A549 (cell line): ENCODE data around the gene MYO18A. TPM values are rescaled to one million over a fixed set of nuclear protein-coding genes. Genes with fewer than 3 reads are reported as not detected.
"Not testable (repeated sequence)": the region's sequence is repeated elsewhere in the genome, so short reads cannot be mapped to it uniquely, and the experiment has no call there.

Experiments
- ATAC-seq, 2 experiments: fragments of 200-7000 bp in 1 of 2; fragments of >200 bp in 1 of 2; cut with Nextera tagmentation in 1 of 2; cut with Tn5 transposase in 1 of 2; 3 replicates each; pipeline versions ENCODE4 v1.8.0 to v1.9.1; 2018 to 2020; ENCODE audit warnings: mild to moderate bottlenecking in 1 of 2, moderate library complexity in 1 of 2
- CTCF ChIA-PET: fragments of 300-600 bp; sonication (Branson Sonifier 250); formaldehyde crosslinking; extraction: SDS; loops from one replicate; lab custom pipeline; 2021; ENCODE audit warnings: antibody characterized with exemption, inconsistent platforms; lab: Yijun Ruan, JAX
- POLR2A ChIA-PET: fragments of 350-600 bp; formaldehyde crosslinking; extraction: SDS; loops from one replicate; lab custom pipeline; 2021; ENCODE audit warnings: antibody characterized with exemption, inconsistent platforms; lab: Yijun Ruan, JAX
- DNase-seq, 2 experiments: peaks; one replicate each; pipeline versions ENCODE4 v3.0.0 to v3.0.0-alpha.2; 2011 to 2016; ENCODE audit warnings: low read depth in 1 of 2, low spot score in 1 of 2
- FAIRE-seq: peaks from 2 replicates; lab custom pipeline; 2011; peaks lifted over from hg19 to GRCh38; lab: Jason Lieb, UNC
- H3K27ac ChIP-seq, 2 experiments: fragments of >200 bp; sonication (Bioruptor Twin); formaldehyde crosslinking; 3 replicates each; pipeline ENCODE4 v1.5.1; 2016 to 2017
- H3K4me1 ChIP-seq: fragments of >200 bp; sonication (Bioruptor Twin); formaldehyde crosslinking; 3 replicates; pipeline ENCODE4 v1.6.1; 2016
- H3K4me2 ChIP-seq: fragments of >200 bp; sonication (Bioruptor Twin); formaldehyde crosslinking; 3 replicates; pipeline ENCODE4 v1.6.1; 2016
- H3K4me3 ChIP-seq: fragments of >200 bp; sonication (Bioruptor Twin); formaldehyde crosslinking; 3 replicates; pipeline ENCODE4 v1.5.1; 2016
- H3K9me3 ChIP-seq: fragments of >200 bp; sonication (Bioruptor Twin); formaldehyde crosslinking; 3 replicates; pipeline ENCODE4 v1.6.1; 2016
- CBX8 ChIP-seq: fragments of 200-600 bp; sonication (generic); IDR thresholded peaks from 2 replicates; pipeline ENCODE4 v1.6.1; 2016
- CHD2 ChIP-seq: fragments of 150-350 bp; IDR thresholded peaks from 2 replicates; pipeline ENCODE4 v1.6.1; 2014; ENCODE audit warnings: low read length; ENCODE audit not compliant: partially characterized antibody
- FOSB ChIP-seq: fragments of 250-450 bp; sonication (Bioruptor Pico); IDR thresholded peaks from 2 replicates; pipeline ENCODE4 v1.5.0; 2020; ENCODE audit warnings: mild to moderate bottlenecking, moderate library complexity
- FOSL2 ChIP-seq, 2 experiments: fragments of 450-650 bp in 1 of 2; fragments of >200 bp in 1 of 2; sonication (Bioruptor Twin) in 1 of 2; formaldehyde crosslinking; IDR thresholded peaks; 2 replicates each; pipeline versions ENCODE4 v1.5.0 to v1.6.1; 2016 to 2020; ENCODE audit warnings: mild to moderate bottlenecking in 1 of 2, moderate library complexity in 1 of 2
- GATA3 ChIP-seq: IDR thresholded peaks from 2 replicates; pipeline ENCODE4 v1.6.1; 2012; ENCODE audit warnings: borderline replicate concordance
- HOXB13 ChIP-seq: fragments of 250-450 bp; sonication (Bioruptor Pico); IDR thresholded peaks from 2 replicates; pipeline ENCODE4 v1.5.0; 2020; ENCODE audit warnings: low read depth, mild to moderate bottlenecking, moderate library complexity
- JUN ChIP-seq, 2 experiments: fragments of >200 bp; sonication (Bioruptor Twin); formaldehyde crosslinking; IDR thresholded peaks; 2 replicates in 1 of 2; 3 replicates in 1 of 2; pipeline ENCODE4 v1.6.1; 2016 to 2017
- JUNB ChIP-seq: fragments of >200 bp; sonication (Bioruptor Twin); formaldehyde crosslinking; IDR thresholded peaks from 2 replicates; pipeline ENCODE4 v1.6.1; 2016
- MAFK ChIP-seq: fragments of 450-650 bp; IDR thresholded peaks from 2 replicates; pipeline ENCODE4 v1.6.1; 2014; ENCODE audit not compliant: partially characterized antibody
- MYC ChIP-seq: IDR thresholded peaks from 2 replicates; pipeline ENCODE4 v1.6.1; 2012; ENCODE audit warnings: mild to moderate bottlenecking, inconsistent platforms, low read length, improper control_type of control experiment, borderline replicate concordance
- NFE2L2 ChIP-seq: fragments of 150-350 bp; conservative IDR thresholded peaks from 2 replicates; pipeline ENCODE4 v1.6.1; 2014; ENCODE audit warnings: low read length
- POLR2A ChIP-seq: IDR thresholded peaks from 2 replicates; pipeline ENCODE4 v1.6.1; 2012; ENCODE audit warnings: mild to moderate bottlenecking, low read length
- POLR2AphosphoS2 ChIP-seq: conservative IDR thresholded peaks from 2 replicates; pipeline ENCODE4 v1.6.1; 2012; ENCODE audit warnings: low read length, improper control_type of control experiment, inconsistent platforms
- RAD21 ChIP-seq, 2 experiments: fragments of >200 bp in 1 of 2; sonication (Bioruptor Twin) in 1 of 2; formaldehyde crosslinking in 1 of 2; IDR thresholded peaks in 1 of 2; conservative IDR thresholded peaks in 1 of 2; 2 replicates in 1 of 2; 3 replicates in 1 of 2; pipeline ENCODE4 v1.6.1; 2012 to 2018; ENCODE audit warnings: inconsistent platforms in 1 of 2
- RCOR1 ChIP-seq: fragments of 150-350 bp; IDR thresholded peaks from 2 replicates; pipeline ENCODE4 v1.6.1; 2014; ENCODE audit warnings: antibody characterized with exemption, low read length, low read depth
- SMC3 ChIP-seq: fragments of >200 bp; sonication (Bioruptor Twin); formaldehyde crosslinking; IDR thresholded peaks from 3 replicates; pipeline ENCODE4 v1.6.1; 2018; ENCODE audit warnings: inconsistent platforms
- SREBF2 ChIP-seq: fragments of 450-650 bp; IDR thresholded peaks from 2 replicates; pipeline ENCODE4 v1.6.1; 2014; ENCODE audit warnings: mild to moderate bottlenecking, moderate library complexity
- ZFP36 ChIP-seq: fragments of 450-650 bp; IDR thresholded peaks from 2 replicates; pipeline ENCODE4 v1.6.1; 2014; ENCODE audit warnings: borderline replicate concordance; ENCODE audit not compliant: partially characterized antibody
- ZSCAN20 ChIP-seq: fragments of 250-450 bp; sonication (Bioruptor Pico); IDR thresholded peaks from 2 replicates; pipeline ENCODE4 v1.8.0; 2022; ENCODE audit warnings: mild to moderate bottlenecking, moderate library complexity
- WGBS: methylation state at CpG from one replicate; pipeline ENCODE4 v1.1.6; 2017; ENCODE audit errors: missing lambda C conversion rate; 5-methylcytosine and 5-hydroxymethylcytosine counted together
- polyA plus RNA-seq, 4 experiments: library from polyadenylated mRNA; depleted of rRNA in 3 of 4; stranded (reverse); fragments of >200 nt; fragmentation: RNase III in 1 of 4; extraction: RNeasy Plus Mini Kit Qiagen cat#74134 plus additional on column Dnase treatment in 1 of 4; gene quantifications; 2 replicates in 3 of 4; 3 replicates in 1 of 4; pipeline ENCODE4 v1.2.3, GENCODE V29; 2011 to 2017
- TF ChIP-seq, protein P1 (sequence below): IDR thresholded peaks from 2 replicates; pipeline ENCODE4 v1.6.1; 2012; ENCODE audit warnings: low read depth, borderline replicate concordance
- TF ChIP-seq, protein P2 (sequence below): fragments of 250-450 bp; sonication (Bioruptor Pico); IDR thresholded peaks from 2 replicates; pipeline ENCODE4 v1.5.0; 2020; ENCODE audit warnings: low read depth, mild to moderate bottlenecking, moderate library complexity
- TF ChIP-seq, protein P3 (sequence below): IDR thresholded peaks from 2 replicates; pipeline ENCODE4 v1.6.1; 2012
- TF ChIP-seq, protein P4 (sequence below): fragments of 250-450 bp; sonication (Bioruptor Pico); IDR thresholded peaks from 2 replicates; pipeline ENCODE4 v1.5.0; 2021; ENCODE audit warnings: mild to moderate bottlenecking, moderate library complexity, borderline replicate concordance
- TF ChIP-seq, protein P5 (sequence below): fragments of 450-650 bp; IDR thresholded peaks from 2 replicates; pipeline ENCODE4 v1.6.1; 2014; ENCODE audit warnings: antibody characterized with exemption

Gene MYO18A
- polyA plus RNA-seq, 2 of the 4 experiments (the other 2 are of a cell fraction) = 12.3 to 28.4 TPM

DNA sequence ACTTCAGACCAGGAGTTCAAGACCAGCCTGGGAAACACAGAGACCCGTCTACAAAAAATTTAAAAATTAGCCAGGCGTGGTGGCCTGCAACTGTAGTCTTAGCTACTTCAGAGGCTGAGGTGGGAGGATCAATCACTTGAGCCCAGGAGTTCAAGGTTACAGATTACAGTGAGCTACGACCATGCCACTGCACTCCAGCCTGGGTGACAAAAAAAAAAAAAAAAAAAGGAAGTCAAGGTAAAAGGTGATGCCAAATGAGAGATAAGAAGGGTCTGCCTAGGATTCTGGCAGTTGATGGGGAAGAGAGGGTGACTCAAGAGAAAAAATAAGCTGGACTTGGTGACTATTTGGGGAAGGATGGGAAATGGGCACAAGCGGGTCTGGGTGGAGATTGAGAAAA lies 32.5 kb downstream of the MYO18A start:
- TF ChIP-seq NFE2L2 = no peak
- TF ChIP-seq RCOR1 = no peak
- TF ChIP-seq, protein P1, sequence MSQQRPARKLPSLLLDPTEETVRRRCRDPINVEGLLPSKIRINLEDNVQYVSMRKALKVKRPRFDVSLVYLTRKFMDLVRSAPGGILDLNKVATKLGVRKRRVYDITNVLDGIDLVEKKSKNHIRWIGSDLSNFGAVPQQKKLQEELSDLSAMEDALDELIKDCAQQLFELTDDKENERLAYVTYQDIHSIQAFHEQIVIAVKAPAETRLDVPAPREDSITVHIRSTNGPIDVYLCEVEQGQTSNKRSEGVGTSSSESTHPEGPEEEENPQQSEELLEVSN = no peak
- no peak for TF ChIP-seq FOSB (CRISPR knock-in tag)
- no peak for TF ChIP-seq GATA3
- no peak for TF ChIP-seq MYC
- TF ChIP-seq CBX8 = no peak
- TF ChIP-seq FOSL2 (IDR thresholded peaks at IDR 0.05) = no peak
- TF ChIP-seq FOSL2 (CRISPR knock-in tag; IDR thresholded peaks at IDR 0.05) = no peak
- TF ChIP-seq, protein P2, sequence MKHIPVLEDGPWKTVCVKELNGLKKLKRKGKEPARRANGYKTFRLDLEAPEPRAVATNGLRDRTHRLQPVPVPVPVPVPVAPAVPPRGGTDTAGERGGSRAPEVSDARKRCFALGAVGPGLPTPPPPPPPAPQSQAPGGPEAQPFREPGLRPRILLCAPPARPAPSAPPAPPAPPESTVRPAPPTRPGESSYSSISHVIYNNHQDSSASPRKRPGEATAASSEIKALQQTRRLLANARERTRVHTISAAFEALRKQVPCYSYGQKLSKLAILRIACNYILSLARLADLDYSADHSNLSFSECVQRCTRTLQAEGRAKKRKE = no peak
- TF ChIP-seq ZFP36 = no peak
- TF ChIP-seq POLR2A = no peak
- no peak for TF ChIP-seq MAFK
- TF ChIP-seq, protein P3, sequence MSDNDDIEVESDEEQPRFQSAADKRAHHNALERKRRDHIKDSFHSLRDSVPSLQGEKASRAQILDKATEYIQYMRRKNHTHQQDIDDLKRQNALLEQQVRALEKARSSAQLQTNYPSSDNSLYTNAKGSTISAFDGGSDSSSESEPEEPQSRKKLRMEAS = no peak
- TF ChIP-seq HOXB13 = no peak
- TF ChIP-seq JUNB = no peak
- TF ChIP-seq ZSCAN20 (CRISPR knock-in tag) = no peak
- TF ChIP-seq RAD21 (conservative IDR thresholded peaks at IDR 0.05 in 1 of 2, IDR thresholded peaks at IDR 0.05 in 1 of 2) = no peak
- TF ChIP-seq, protein P4, sequence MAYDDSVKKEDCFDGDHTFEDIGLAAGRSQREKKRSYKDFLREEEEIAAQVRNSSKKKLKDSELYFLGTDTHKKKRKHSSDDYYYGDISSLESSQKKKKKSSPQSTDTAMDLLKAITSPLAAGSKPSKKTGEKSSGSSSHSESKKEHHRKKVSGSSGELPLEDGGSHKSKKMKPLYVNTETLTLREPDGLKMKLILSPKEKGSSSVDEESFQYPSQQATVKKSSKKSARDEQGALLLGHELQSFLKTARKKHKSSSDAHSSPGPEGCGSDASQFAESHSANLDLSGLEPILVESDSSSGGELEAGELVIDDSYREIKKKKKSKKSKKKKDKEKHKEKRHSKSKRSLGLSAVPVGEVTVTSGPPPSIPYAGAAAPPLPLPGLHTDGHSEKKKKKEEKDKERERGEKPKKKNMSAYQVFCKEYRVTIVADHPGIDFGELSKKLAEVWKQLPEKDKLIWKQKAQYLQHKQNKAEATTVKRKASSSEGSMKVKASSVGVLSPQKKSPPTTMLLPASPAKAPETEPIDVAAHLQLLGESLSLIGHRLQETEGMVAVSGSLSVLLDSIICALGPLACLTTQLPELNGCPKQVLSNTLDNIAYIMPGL (CRISPR knock-in tag) = no peak
- TF ChIP-seq POLR2AphosphoS2 = no peak
- Histone ChIP-seq H3K4me3 (no peak overlapping the region), H3K4me1 (peaks cover 63% of the 10 kb centered on the region), H3K4me2 (no peak overlapping the region; the same call in 2 of the 3 replicates), H3K9me3 (no peaks in the 10 kb centered on the region), H3K27ac (no peak overlapping the region; a peak in 1 of 6 replicates)
- FAIRE-seq (no peak), DNase-seq (no peak), ATAC-seq (no peak)
- ChIA-PET CTCF (interaction anchor here (1.0 to 14.7 kb wide), 19 partner anchors 67 to 443 kb away, joined by 3 to 482 read pairs (median 8); partner anchors contain the start of genes CRYBA1 and NUFIP2), POLR2A (interaction anchor here (0.6 to 4.9 kb wide), 4 partner anchors 33 to 146 kb away, joined by 3 to 73 read pairs (median 25); partner anchors contain the start of genes MYO18A and NUFIP2)
- WGBS = 84% methylated on average over 4 of the region's 4 CpGs

DNA sequence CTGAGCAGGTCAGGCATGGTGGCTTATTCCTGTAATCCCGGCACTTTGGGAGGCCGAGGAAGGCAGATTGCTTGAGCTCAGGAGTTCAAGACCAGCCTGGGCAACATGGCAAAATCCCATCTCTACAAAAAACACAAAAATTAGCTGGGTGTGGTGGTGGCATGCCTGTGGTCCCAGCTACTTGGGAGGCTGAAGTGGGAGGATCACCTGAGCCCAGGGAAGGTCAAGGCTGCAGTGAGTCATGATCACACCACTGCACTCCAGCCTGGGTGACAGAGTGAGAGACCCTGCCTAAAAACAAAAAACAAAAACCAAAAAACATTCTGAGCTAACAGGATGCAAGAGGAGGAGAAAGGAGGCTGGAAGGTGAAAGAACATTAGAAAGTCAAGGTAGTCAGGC lies 33.0 kb downstream of the MYO18A start:
- WGBS = 88% methylated on average over 2 of the region's 2 CpGs
- not testable (repeated sequence) for H3K27ac ChIP-seq, H3K4me2 ChIP-seq, FAIRE-seq, H3K4me3 ChIP-seq, ATAC-seq, DNase-seq, H3K9me3 ChIP-seq
- ChIA-PET CTCF (interaction anchor here (1.0 to 14.7 kb wide), 11 partner anchors 68 to 444 kb away, joined by 3 to 482 read pairs (median 8); partner anchors contain the start of gene CRYBA1), POLR2A (interaction anchor here (0.6 to 4.9 kb wide), 3 partner anchors 33 to 146 kb away, joined by 3 to 73 read pairs (median 47); partner anchors contain the start of genes MYO18A and NUFIP2)
- peaks cover 61% of the 10 kb centered on the region for H3K4me1 ChIP-seq

DNA sequence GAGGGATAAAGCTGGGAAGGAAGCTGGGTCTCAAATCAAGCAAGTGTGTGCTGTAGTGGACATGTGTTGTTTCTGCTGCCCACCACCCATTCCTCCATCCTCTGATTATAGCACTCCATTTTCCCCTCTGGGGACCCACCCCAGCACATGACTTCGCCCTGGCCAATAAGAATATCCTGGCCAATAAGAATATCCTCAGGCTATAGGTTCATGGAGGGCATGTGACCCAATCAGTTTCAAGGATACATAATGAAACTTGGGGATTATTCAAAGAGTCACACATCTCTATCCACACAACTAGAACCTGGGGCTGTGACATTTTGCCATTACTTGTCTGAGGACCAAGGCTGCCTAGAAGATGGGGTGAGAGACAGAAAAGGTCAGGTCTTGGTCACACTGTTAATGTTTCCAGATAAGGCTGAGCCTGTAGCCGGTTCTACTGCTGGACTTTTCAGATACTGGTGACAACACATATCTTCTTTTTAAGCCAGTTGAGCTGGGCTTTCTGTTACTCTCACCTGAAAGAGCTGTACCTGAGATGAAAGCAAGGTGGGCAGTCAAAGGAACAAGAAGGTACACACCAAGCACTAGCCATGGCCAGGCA lies 33.7 kb downstream of the MYO18A start:
- DNase-seq (no peak), ATAC-seq (no peak), FAIRE-seq (no peak)
- TF ChIP-seq JUN (IDR thresholded peaks at IDR 0.05) (no peak), SMC3 (no peak), CHD2 (no peak), ZFP36 (no peak), SREBF2 (no peak)
- TF ChIP-seq, protein P5, sequence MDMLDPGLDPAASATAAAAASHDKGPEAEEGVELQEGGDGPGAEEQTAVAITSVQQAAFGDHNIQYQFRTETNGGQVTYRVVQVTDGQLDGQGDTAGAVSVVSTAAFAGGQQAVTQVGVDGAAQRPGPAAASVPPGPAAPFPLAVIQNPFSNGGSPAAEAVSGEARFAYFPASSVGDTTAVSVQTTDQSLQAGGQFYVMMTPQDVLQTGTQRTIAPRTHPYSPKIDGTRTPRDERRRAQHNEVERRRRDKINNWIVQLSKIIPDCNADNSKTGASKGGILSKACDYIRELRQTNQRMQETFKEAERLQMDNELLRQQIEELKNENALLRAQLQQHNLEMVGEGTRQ = peak; percentile 87
- WGBS = 73% methylated on average over 2 of the region's 2 CpGs
- Histone ChIP-seq H3K9me3 (no peaks in the 10 kb centered on the region), H3K4me2 (no peak overlapping the region), H3K4me1 (peaks cover 54% of the 10 kb centered on the region), H3K4me3 (no peak overlapping the region), H3K27ac (no peak overlapping the region; a peak in 1 of 6 replicates)
- POLR2A ChIA-PET = interaction anchor here (1.4 to 4.9 kb wide), 2 partner anchors 72 to 147 kb away, joined by 4 to 73 read pairs; partner anchors contain the start of gene NUFIP2
- CTCF ChIA-PET = interaction anchor here (0.9 to 14.7 kb wide), 14 partner anchors 69 to 445 kb away, joined by 3 to 482 read pairs (median 6); no protein-coding TSS in a partner anchor
